Effector CD8-positive, alpha-beta T cell (primary cell): ENCODE results near the gene RGS3.
A peak's percentile ranks its signal among the peaks of the same experiment; 100 is the strongest.

Experiments
- DNase-seq: peaks from one replicate; lab custom pipeline; 2025; lab: John Stamatoyannopoulos, UW

The RGS3 gene

GRCh38 chr9:113585085-113585442 is 121.5 kb downstream of the RGS3 start:
- DNase-seq: no peak

GRCh38 chr9:113585555-113585954 is 122.0 kb downstream of the RGS3 start:
- no peak for DNase-seq

GRCh38 chr9:113587471-113588031 is 124.0 kb downstream of the RGS3 start:
- DNase-seq: no peak

GRCh38 chr9:113588242-113588810 is 124.8 kb downstream of the RGS3 start:
- DNase-seq: no peak

- DNase-seq: no peak
Observed at GRCh38 chr9:113588936-113589335, 125.4 kb downstream of the RGS3 start.

- no peak for DNase-seq
Observed at GRCh38 chr9:113589407-113589806, 125.9 kb downstream of the RGS3 start.

GRCh38 chr9:113589890-113590289 is 126.4 kb downstream of the RGS3 start:
- no peak for DNase-seq

- DNase-seq: no peak
Observed at GRCh38 chr9:113590389-113590788, 126.9 kb downstream of the RGS3 start.

- DNase-seq: peak; percentile 19
Observed at GRCh38 chr9:113590991-113591898, 127.7 kb downstream of the RGS3 start.

GRCh38 chr9:113591899-113592625 is 128.5 kb downstream of the RGS3 start:
- DNase-seq: no peak

GRCh38 chr9:113592876-113593575 is 129.5 kb downstream of the RGS3 start:
- no peak for DNase-seq

- DNase-seq: no peak
Observed at GRCh38 chr9:113593682-113594281, 130.3 kb downstream of the RGS3 start.

GRCh38 chr9:113594484-113595299 is 131.2 kb downstream of the RGS3 start:
- DNase-seq: no peak

- DNase-seq: no peak
Observed at GRCh38 chr9:113596616-113597320, 133.2 kb downstream of the RGS3 start.

- DNase-seq: no peak
Observed at GRCh38 chr9:113597390-113598241, 134.1 kb downstream of the RGS3 start.

- DNase-seq: no peak
Observed at GRCh38 chr9:113598451-113598850, 134.9 kb downstream of the RGS3 start.

GRCh38 chr9:113598883-113599282 is 135.4 kb downstream of the RGS3 start:
- DNase-seq: no peak

GRCh38 chr9:113599646-113600022 is 136.1 kb downstream of the RGS3 start:
- DNase-seq: no peak
